HG03354 (cell line): Measurements from ENCODE around the gene BCAT1.
A peak's percentile ranks its signal among the peaks of the same experiment; 100 is the strongest.

Experiments used
- ATAC-seq: cut with Tn5 transposase; IDR thresholded peaks from one replicate; pipeline ENCODE4 v1.9.1; 2021; ENCODE audit warnings: mild to moderate bottlenecking; ENCODE audit not compliant: unreplicated experiment, poor library complexity, severe bottlenecking

The BCAT1 gene

GRCh38 chr12:24948757-24949722 is at the start of gene BCAT1:
Gene BCAT1 (minus strand): TSS chr12:24949101. CDS start chr12:24948932, 169 bp downstream.
- peak; percentile 49 for ATAC-seq

- peak; percentile 81 for ATAC-seq
Observed at GRCh38 chr12:24997970-24998582, 49.2 kb upstream of the BCAT1 start.

DNA sequence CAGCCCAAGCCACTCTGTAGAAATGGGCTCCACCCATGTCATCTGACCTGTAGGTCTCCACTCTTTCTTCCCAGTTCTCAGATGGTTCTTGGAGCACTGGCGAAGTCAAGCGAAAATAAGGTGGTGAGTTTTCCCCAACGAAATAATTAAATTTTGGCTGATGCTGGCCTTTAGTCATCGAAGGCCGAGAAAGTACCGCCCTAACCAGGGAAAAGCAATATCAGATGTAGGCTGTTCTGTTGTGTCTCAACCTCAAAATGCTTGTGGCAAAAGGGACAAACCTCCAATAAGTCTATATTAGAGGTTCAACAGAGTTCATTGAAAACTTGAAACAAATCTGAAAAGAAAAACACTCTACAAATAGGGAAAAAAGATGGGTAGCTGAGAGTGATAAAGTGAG is 48.6 kb upstream of the BCAT1 start:
- peak; percentile 6 for ATAC-seq

DNA sequence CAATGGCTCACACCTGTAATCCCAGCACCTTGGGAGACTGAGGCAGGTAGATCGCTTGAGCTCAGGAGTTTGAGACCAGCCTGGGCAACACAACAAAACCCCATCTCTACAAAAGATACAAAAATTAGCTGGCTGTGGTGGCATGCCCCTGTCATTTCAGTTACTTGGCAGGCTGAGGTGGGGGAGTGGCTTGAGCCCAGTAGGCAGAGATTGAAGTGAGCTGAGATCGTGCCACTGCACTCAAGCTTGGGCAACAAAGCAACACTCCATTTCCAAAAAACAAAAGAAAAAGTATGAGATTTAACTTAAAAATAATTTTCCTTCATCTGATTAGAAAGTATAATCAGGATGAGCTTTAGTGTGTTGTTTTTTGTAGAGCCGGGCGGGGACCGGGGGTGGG is 47.9 kb upstream of the BCAT1 start:
- ATAC-seq: no peak

- ATAC-seq: peak; percentile 44
Observed at GRCh38 chr12:24996102-24996797, 47.3 kb upstream of the BCAT1 start.

- ATAC-seq: no peak
Observed at GRCh38 chr12:24993793-24994192, 44.9 kb upstream of the BCAT1 start.

DNA sequence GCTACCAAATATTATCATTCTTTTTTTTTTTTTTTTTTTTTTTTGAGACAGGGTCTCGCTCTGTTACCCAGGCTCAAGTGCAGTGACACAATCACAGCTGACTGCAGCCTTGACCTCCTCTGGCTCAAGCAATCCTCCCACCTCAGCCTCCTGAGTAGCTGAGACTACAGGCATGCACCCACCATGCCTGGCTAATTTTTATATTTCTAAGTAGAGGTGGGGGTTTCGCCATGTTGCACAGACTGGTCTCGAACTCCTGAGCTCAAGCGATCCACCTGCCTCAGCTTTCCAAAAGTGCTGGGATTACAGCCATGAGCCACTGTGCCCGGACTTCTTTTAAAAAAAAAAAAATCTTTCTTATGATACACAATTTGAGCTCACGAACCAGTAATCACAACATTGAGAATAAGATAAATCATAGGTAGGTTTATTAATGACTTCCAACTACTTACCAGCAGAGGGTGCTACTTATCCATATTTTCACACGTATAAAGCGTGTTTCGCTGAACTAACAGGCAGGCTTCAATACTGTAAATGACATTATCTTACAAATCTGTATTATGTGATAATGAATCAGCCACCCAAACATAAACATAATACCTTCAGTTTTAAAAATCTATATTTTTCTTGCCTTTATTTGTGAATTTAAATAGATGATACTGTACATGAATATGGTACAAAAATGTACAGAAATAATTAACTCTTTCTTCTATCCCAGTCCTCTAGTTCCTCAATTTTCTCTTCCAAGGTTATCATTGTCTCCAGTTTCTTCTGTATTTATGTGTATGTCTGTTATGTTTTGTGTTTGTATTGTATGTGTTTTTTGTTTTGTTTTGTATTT is 42.5 kb upstream of the BCAT1 start:
- peak; percentile 63 for ATAC-seq

- no peak for ATAC-seq
Observed at GRCh38 chr12:24989216-24989615, 40.3 kb upstream of the BCAT1 start.

GRCh38 chr12:24982250-24982649 is 33.3 kb upstream of the BCAT1 start:
- ATAC-seq: no peak

DNA sequence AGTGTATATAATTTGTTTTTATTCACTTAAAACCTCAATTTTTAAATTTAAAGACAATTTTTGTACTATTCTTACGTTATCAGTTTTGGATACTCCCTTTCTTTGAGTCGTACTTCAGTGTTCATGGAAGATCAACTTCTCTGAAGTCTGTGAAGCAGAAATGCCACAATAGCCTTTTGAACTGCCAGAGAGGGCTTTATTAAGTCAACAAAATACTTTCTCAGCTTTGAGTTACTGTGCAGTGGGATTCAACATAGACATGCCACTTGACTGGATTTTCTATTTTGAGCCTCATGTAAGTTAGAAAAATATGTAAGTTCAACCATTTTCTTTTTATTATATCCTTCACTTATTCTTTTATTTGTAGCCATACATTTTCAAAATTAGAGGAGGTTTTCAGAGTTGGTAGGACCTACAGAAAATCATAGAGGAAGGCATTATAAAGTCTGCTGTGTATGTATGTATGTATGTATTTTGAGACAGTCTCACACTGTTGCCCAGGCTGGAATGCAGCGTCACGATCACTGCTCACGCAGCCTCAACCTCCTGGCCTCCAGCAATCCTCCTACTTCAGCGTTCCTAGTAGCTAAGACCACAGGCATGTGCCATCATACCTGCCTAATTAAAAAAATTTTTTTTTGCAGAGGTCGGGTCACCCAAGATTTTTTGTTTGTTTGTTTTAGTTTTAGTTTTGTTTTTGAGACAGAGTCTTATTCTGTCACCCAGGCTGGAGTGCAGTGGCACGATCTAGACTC is 31.3 kb upstream of the BCAT1 start:
- ATAC-seq: no peak

- ATAC-seq: no peak
Observed at GRCh38 chr12:24979329-24979728, 30.4 kb upstream of the BCAT1 start.

DNA sequence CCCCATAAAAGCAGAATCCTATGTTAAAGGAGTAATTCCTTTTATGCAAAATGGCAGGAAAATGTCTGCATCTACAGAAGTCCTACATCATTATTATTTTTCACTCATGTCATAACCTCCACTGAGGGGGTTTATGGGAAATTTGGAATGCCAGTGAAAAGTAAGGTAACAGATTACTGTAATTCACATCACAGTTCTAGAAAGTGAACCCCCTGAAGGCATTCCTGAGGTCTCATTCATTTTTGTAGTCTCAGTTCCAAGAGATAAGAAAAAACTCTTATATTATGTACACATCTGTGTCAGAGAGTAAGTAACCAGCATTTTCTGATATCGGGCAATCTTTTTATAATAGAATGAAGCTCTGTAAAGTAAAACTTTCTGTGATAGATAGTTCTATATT is 28.8 kb upstream of the BCAT1 start:
- ATAC-seq: no peak

GRCh38 chr12:24977060-24977459 is 28.2 kb upstream of the BCAT1 start:
- ATAC-seq: no peak

- ATAC-seq: no peak
Observed at GRCh38 chr12:24975425-24975824, 26.5 kb upstream of the BCAT1 start.

DNA sequence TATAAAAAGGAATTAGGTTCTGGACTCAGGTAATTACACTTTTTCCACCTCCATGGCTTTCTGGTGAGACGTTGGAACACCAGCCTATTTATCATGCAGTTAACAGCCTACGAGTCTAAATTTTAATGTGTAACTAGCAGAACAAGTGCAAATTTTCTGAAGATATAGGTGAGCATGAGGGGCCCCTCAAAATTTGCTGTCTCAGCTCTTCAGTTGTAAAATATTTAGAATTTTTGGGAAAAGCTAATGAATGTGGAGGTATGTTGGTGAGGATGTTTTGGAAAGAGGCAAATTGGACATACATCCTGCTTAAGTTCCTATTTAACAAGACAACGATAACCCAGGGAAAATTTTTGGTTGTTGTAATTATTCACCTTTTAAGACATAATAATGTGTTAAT is 25.3 kb upstream of the BCAT1 start:
- ATAC-seq: no peak

DNA sequence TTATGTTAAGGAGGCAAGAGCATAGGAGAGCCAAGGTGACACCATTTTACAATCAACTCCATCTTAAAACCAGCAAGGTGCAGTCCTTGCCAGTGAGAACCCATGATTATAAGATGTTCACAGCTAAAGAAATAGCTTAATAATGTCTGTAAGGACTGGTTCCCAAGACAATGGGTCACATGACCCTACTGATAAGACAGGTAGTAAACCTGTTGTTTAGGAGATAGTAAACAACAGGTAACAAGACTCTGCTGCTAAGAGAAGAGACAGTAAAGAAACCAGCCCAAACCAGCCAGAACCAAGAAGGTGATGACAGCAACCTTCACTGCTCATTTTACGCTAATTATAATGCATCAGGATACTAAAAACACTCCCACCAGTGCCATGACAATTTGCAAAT is 23.2 kb upstream of the BCAT1 start:
- ATAC-seq: no peak

GRCh38 chr12:24970177-24970576 is 21.3 kb upstream of the BCAT1 start:
- no peak for ATAC-seq

DNA sequence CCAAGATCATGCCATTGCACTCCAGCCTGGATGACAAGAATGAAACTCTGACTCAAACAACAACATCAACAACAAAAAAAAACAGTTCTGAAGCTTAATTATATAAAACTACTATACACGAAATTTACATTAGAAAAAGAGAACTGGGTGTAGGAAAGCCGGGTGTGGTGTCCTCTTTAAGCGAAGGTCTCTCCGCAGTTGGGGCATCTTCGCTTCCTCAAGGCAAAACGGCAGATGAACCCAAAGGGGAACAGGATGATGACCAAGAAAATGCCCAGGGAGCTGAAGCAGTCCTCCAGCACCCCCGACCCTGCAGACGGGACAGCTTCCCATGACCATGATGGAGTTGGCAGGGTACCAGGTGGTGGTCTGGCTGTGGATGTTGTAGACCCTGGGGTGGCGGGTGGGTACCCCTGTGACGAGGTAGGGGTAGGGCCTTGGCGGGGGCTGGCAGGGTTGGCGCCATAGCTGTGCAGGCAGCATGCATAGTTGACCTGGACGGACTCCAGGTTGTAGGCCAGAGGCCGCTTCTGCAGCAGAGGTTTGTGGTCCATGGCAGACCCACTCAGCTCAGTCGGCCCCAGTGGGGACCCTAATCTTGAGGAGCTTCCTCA is 18.2 kb upstream of the BCAT1 start:
- no peak for ATAC-seq

DNA sequence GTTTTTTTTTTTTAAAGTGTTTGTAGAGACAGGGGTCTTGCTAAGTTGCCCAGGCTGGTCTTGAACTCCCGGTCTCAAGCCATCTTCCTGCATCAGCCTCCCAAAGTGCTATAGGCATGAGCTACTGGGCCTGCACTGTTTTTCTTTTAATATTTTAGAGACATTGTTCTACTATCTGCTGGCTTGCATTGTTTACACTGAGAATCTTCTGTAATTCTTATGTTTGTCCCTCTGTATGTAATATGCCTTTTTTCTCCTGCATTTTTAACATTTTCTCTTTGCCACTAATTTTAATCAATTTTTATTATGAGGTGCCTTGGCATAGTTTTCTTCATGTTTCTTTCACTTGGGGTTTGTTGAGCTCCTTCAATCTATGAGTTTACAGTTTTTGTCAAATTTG is 15.4 kb upstream of the BCAT1 start:
- no peak for ATAC-seq
